ENCODE results near the gene SLC2A3. TPM values are rescaled to one million over a fixed set of nuclear protein-coding genes. Genes with fewer than 3 reads are reported as not detected.
"Not testable (repeated sequence)": the region's sequence is repeated elsewhere in the genome, so short reads cannot be mapped to it uniquely, and the experiment has no call there.

The SLC2A3 gene
- total RNA-seq, 1 donor from 2014 or later = 156 TPM

GRCh38 chr12:7915661-7916403 is 20.2 kb downstream of the SLC2A3 start:
- DNase-seq = no peak

GRCh38 chr12:7910106-7910505 is 25.9 kb downstream of the SLC2A3 start:
- DNase-seq = not testable (repeated sequence)

DNA sequence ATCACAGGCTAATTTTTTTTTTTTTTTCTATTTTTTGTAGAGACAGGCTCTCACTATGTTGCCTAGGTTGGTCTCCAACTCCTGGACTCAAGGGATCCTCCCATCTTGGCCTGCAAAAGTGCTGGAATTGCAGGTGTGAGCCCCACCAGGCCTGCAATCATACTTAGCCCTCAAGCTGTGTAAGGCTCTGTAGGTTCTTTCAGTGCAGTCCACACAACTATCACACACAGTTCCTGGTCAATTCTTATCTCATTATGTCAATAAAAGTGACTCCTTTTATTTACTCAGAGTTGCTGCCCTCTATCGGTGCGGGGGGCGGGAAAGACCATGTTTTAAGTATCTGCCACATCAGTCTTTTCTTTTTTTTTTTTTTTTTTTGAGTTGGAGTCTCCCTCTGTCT is 29.0 kb downstream of the SLC2A3 start:
- DNase-seq = no peak

DNA sequence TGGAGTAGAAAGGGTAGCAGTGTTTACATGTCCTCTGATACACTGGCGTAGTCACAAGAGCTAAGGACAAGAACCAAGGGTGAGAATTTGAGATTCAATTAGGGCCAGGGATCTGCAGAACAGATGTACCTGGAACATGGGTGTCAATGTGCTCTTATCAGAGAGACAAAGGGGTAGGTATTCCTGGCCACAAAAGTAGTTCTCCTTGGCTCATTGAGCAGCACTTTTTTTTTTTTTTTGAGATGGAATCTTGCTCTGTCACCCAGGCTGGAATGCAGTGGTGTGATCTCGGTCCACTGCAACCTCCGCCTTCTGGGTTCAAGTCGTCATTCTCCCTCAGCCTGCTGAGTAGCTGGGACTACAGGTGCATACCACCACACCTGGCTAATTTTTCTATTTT is 29.7 kb downstream of the SLC2A3 start:
- not testable (repeated sequence) for DNase-seq

- DNase-seq = not testable (repeated sequence)
Observed at GRCh38 chr12:7905600-7906125, 30.3 kb downstream of the SLC2A3 start.

DNA sequence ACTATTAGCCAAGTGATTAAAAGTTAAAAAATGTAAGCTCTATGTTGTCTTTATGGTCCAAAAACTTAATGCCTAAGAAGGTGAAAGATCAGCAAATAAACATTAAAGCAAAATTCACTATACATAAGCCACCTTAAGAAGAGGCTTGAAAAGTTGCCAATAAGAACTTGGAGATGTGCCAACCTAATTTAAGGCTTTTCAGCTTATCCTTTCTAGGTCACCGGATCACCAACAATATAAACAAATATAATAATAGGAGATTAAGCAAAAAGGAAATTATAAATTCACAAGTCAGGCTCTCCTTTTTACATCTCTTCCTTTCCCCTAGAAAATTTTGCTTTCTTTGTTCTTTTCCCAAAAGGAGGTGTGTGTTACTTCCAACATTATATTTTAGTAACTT is 30.9 kb downstream of the SLC2A3 start:
- no peak for DNase-seq

GRCh38 chr12:7902416-7902815 is 33.6 kb downstream of the SLC2A3 start:
- DNase-seq = not testable (repeated sequence)

- no peak for DNase-seq
Observed at GRCh38 chr12:7899755-7900154, 36.2 kb downstream of the SLC2A3 start.

DNA sequence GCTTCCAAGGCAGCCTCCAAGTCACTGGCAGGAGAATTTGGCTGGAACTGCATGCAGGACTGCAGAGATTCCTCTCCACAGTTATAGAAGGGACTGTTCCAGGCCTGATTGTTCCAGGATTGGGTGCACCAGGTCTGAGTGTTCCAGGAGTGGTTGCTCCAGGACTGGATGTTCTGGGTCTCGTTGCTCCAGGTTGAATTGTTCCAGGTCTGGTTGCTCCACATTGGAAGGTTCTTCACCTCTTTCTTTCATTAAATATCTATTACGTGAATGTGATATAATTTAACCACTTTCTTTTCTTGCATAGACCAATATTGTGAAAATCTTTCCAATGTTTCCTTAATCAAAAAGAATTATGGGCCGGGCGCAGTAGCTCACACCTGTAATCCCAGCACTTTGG is 39.3 kb downstream of the SLC2A3 start:
- DNase-seq = not testable (repeated sequence)

- DNase-seq = no peak
Observed at GRCh38 chr12:7892186-7892980, 43.6 kb downstream of the SLC2A3 start.

- DNase-seq = no peak
Observed at GRCh38 chr12:7884689-7885088, 51.3 kb downstream of the SLC2A3 start.

- not testable (repeated sequence) for DNase-seq
Observed at GRCh38 chr12:7881736-7882120, 54.3 kb downstream of the SLC2A3 start.

DNA sequence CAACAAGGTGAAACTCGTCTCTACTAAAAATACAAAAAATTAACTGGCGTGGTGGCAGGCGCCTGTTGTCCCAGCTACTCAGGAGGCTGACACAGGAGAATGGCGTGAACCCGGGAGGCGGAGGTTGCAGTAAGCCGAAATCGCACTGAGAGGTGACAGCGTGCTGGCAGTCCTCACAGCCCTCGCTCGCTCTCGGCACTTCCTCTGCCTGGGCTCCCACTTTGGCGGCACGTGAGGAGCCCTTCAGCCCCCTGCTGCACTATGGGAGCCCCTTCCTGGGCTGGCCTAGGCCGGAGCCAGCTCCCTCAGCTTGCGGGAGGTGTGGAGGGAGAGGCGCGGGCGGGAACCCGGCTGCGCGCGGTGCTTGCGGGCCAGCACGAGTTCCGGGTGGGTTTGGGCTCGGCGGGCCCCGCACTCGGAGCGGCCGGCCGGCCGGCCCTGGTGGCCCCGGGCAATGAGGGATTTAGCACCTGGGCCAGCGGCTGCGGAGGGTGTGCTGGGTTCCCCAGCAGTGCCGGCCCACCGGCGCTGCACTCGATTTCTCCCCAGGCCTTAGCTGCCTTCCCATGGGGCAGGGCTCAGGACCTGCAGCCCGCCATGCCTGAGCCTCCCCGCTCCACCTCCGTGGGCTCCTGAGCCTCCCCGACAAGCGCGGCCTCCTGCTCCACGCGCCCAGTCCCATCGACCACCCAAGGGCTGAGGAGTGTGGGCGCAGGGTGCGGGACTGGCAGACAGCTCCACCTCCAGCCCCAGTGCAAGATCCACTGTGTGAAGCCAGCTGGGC is 54.8 kb downstream of the SLC2A3 start:
- DNase-seq = not testable (repeated sequence)

- no peak for DNase-seq
Observed at GRCh38 chr12:7879246-7879645, 56.7 kb downstream of the SLC2A3 start.

GRCh38 chr12:7877420-7877819 is 58.6 kb downstream of the SLC2A3 start:
- no peak for DNase-seq

DNA sequence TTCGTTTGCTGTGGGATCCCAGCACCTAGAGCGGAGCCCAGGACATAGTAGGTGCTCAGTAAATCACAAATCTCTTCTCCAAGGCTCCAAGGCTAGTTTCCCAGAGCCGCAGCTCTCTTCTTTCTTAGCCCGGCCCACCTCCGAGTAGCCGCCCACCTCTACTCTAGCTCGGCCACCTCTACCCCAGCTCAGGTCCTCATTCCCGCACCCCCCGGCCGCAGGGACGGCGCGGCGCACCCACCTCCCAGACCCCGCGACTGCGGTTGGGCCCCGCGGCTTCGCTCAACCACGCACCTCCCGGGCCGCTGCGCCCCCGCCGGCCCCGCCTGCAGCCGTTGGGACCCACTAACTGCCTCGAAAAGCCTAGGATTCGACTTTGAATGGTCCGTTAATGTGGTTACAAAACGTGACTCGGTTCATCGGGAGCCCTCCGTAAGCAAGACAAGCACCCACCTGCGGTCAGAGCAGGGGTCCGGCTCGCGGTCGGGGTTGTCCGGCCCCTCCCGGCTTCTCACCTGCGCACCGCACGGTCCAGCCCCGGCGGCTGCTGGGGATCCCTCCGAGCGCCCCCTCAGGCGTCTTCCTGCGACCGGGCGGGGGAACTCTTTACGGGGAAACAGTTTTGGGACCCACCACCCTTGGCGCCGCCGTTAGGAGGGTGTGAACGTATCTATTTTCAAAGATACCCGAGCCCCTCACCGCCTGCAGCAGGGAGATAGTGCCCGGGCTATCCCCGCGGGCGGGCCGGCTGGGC is 63.2 kb downstream of the SLC2A3 start, which contains the start of gene SLC2A14:
TSS of gene SLC2A14 (minus strand) at position 350 of the 754 bp plus-strand sequence. CDS start 3,035 bp downstream, outside the sequence.
- DNase-seq = no peak

- DNase-seq = no peak
Observed at GRCh38 chr12:7870335-7870734, 65.7 kb downstream of the SLC2A3 start.

Data from skin of body (tissue), 2 donors.